D721Med (cell line): ENCODE results near the gene CNTNAP2.

ENCODE experiments used
- DNase-seq: peaks from one replicate; pipeline ENCODE4 v3.0.0; 2011; ENCODE audit warnings: low spot score; ENCODE audit not compliant: insufficient read length
- FAIRE-seq: peaks from 2 replicates; lab custom pipeline; 2011; peaks lifted over from hg19 to GRCh38; lab: Jason Lieb, UNC
- CTCF ChIP-seq: IDR thresholded peaks from 2 replicates; pipeline ENCODE4 v1.5.1; 2012; ENCODE audit warnings: mild to moderate bottlenecking, control low read depth; ENCODE audit not compliant: insufficient read depth; ENCODE audit errors: missing control alignments

The CNTNAP2 gene

GRCh38 chr7:147651601-147652000, 1535.0 kb downstream of the CNTNAP2 start:
- TF ChIP-seq CTCF: no peak
- DNase-seq (no peak), FAIRE-seq (no peak)

GRCh38 chr7:147653456-147653855, 1536.9 kb downstream of the CNTNAP2 start:
- TF ChIP-seq CTCF: no peak
- FAIRE-seq (no peak), DNase-seq (no peak)

GRCh38 chr7:147658392-147658967, 1541.9 kb downstream of the CNTNAP2 start:
- no peak for TF ChIP-seq CTCF
- FAIRE-seq (no peak), DNase-seq (no peak)

GRCh38 chr7:147659036-147659995, 1542.7 kb downstream of the CNTNAP2 start:
- FAIRE-seq (no peak), DNase-seq (no peak)
- no peak for TF ChIP-seq CTCF

GRCh38 chr7:147664541-147664940, 1547.9 kb downstream of the CNTNAP2 start:
- DNase-seq: no peak
- no peak for TF ChIP-seq CTCF
- no peak for FAIRE-seq

- DNase-seq: no peak
- TF ChIP-seq CTCF: no peak
- no peak for FAIRE-seq
Observed at GRCh38 chr7:147670759-147671158, 1554.2 kb downstream of the CNTNAP2 start.

- no peak for DNase-seq
- TF ChIP-seq CTCF: no peak
- FAIRE-seq: no peak
Observed at GRCh38 chr7:147674705-147675104, 1558.1 kb downstream of the CNTNAP2 start.
